ENCODE results near the gene PSMD2. TPM values are rescaled to one million over a fixed set of nuclear protein-coding genes. Genes with fewer than 3 reads are reported as not detected.
"Not testable (repeated sequence)": the region's sequence is repeated elsewhere in the genome, so short reads cannot be mapped to it uniquely, and the experiment has no call there.

The PSMD2 gene
- total RNA-seq, 1 experiment from 2014 or later: 536 TPM

DNA sequence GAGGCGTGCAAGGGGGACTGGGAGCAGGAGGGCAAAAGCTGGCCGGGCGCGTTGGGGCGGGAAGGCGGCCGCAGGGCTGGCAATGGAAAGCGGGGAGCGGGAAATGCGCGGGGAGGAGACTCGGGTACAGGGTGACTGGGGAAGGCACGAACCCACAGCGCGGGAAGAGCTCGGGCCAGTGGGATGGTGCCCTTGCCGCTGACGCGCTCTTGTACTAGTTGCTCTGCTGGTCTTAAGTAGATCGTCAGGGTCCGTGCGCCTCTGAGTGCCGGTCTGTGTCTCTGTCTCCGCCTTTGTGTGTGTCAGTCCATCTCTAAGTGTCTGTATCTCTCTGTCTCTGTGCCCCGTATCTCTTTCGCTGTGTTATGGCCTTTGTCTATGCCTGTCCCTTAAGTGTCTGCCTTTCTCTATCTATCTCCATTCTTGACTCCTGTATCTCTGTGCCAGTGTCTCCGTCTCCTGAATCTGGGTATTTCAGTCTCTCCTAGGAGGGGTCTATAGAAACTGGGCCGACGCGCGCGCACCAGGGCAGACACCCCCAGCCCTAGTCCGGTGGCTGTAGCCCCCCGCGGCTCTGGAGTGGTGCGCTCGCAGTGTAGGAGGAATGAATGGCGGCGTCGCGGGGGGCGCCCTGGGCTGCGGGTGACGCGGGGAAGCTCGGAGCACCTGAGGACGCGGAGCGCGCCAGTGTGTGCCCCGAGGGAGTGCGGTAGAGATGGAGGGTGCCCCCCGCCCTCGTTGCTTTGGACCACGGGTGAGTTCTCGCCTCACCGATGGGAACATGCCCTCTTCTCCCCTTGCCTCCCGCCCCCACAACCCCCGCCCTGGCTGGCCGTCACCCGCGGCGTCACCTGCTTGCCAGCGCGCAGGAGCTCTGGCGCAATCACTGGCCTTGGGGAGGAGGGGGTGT lies 36.9 kb upstream of the PSMD2 start:
- ATAC-seq: peak; percentile 58

DNA sequence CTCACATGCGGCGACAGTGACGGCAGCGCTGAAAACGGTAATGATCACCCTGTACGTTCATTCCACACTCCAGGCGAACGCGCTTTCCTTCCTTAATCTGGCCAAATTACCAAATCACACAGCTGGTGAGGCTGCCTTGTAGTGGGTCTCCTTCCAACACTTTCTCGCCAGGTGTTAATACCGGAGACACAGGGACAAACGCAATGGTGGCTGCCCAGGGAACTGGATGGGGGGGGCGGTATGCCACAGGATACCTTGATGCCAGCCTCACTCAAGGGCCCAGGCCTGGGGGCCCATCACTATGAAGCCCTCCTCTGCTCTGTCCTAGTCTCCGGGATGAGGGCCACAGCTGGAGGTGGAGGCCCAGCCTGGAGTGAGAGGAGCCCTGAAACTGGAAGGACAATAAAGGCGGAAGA lies 36.3 kb upstream of the PSMD2 start:
- CTCF ChIA-PET: interaction anchor here (0.7 kb wide), 1 partner anchor 9 kb away, joined by 3 read pairs; no protein-coding TSS in a partner anchor
- H3K9me3 ChIP-seq (ENCODE audit: control insufficient read depth, insufficient read depth, low read depth, low read length): no peaks in the 10 kb centered on the region
- intact Hi-C loops (cut with micrococcal nuclease; ENCODE audit: unreplicated experiment): no loop called here
- in situ Hi-C loops (cut with HindIII; ENCODE audit: low pct_unique_long_range_greater_than_20kb, low sequenced_read_pairs): no loop called here
- 0 out of 2 replicates have a peak, but pooled peaks cover 4% of the 10 kb centered on the region for H3K4me1 ChIP-seq (ENCODE audit: control insufficient read depth, insufficient read depth, low read length)
- no peaks in the 10 kb centered on the region; the same call in 1 of the 2 replicates for H3K27me3 ChIP-seq (ENCODE audit: control insufficient read depth, insufficient read depth, low read length)
- no peaks in the 10 kb centered on the region for H3K36me3 ChIP-seq (ENCODE audit: control insufficient read depth, insufficient read depth, low read length)
- H3K27ac ChIP-seq (ENCODE audit: low read length): no peak overlapping the region
- POLR2A ChIA-PET: no interaction called here
- BruUV-seq (replicated peaks): no TSS peak
- ATAC-seq (no peak), DNase-seq (ENCODE audit: low read depth, low spot score) (no peak)
- no peak overlapping the region for H3K4me3 ChIP-seq (ENCODE audit: low read depth in 2 of 2, low read length in 2 of 2)
- TF ChIP-seq, protein P1, sequence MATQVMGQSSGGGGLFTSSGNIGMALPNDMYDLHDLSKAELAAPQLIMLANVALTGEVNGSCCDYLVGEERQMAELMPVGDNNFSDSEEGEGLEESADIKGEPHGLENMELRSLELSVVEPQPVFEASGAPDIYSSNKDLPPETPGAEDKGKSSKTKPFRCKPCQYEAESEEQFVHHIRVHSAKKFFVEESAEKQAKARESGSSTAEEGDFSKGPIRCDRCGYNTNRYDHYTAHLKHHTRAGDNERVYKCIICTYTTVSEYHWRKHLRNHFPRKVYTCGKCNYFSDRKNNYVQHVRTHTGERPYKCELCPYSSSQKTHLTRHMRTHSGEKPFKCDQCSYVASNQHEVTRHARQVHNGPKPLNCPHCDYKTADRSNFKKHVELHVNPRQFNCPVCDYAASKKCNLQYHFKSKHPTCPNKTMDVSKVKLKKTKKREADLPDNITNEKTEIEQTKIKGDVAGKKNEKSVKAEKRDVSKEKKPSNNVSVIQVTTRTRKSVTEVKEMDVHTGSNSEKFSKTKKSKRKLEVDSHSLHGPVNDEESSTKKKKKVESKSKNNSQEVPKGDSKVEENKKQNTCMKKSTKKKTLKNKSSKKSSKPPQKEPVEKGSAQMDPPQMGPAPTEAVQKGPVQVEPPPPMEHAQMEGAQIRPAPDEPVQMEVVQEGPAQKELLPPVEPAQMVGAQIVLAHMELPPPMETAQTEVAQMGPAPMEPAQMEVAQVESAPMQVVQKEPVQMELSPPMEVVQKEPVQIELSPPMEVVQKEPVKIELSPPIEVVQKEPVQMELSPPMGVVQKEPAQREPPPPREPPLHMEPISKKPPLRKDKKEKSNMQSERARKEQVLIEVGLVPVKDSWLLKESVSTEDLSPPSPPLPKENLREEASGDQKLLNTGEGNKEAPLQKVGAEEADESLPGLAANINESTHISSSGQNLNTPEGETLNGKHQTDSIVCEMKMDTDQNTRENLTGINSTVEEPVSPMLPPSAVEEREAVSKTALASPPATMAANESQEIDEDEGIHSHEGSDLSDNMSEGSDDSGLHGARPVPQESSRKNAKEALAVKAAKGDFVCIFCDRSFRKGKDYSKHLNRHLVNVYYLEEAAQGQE (IDR thresholded peaks at IDR 0.05; ENCODE audit: insufficient read depth in 1 of 2, low read depth in 2 of 2, low read length in 1 of 2): no peak
- TF ChIP-seq TCF7L2 (IDR thresholded peaks at IDR 0.05; ENCODE audit: low read depth, low read length) (no peak), POLR2AphosphoS5 (IDR thresholded peaks at IDR 0.05; ENCODE audit: low read depth, low read length) (no peak), SIN3A (IDR thresholded peaks at IDR 0.05; ENCODE audit: borderline replicate concordance, insufficient read depth, low read depth, low read length) (no peak)
- TF ChIP-seq, protein P2, sequence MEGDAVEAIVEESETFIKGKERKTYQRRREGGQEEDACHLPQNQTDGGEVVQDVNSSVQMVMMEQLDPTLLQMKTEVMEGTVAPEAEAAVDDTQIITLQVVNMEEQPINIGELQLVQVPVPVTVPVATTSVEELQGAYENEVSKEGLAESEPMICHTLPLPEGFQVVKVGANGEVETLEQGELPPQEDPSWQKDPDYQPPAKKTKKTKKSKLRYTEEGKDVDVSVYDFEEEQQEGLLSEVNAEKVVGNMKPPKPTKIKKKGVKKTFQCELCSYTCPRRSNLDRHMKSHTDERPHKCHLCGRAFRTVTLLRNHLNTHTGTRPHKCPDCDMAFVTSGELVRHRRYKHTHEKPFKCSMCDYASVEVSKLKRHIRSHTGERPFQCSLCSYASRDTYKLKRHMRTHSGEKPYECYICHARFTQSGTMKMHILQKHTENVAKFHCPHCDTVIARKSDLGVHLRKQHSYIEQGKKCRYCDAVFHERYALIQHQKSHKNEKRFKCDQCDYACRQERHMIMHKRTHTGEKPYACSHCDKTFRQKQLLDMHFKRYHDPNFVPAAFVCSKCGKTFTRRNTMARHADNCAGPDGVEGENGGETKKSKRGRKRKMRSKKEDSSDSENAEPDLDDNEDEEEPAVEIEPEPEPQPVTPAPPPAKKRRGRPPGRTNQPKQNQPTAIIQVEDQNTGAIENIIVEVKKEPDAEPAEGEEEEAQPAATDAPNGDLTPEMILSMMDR (IDR thresholded peaks at IDR 0.05): no peak

More for the DNA sequence above, 36.9 kb upstream of the PSMD2 start:
- POLR2A ChIA-PET: no interaction called here
- H3K36me3 ChIP-seq (ENCODE audit: control insufficient read depth, insufficient read depth, low read length): no peaks in the 10 kb centered on the region
- TF ChIP-seq SIN3A (IDR thresholded peaks at IDR 0.05; ENCODE audit: borderline replicate concordance, insufficient read depth, low read depth, low read length): 0 out of 2 replicates have a peak, but pooled peaks have one; percentile 11
- TF ChIP-seq, protein P2 (IDR thresholded peaks at IDR 0.05): no peak
- no peaks in the 10 kb centered on the region for H3K9me3 ChIP-seq (ENCODE audit: control insufficient read depth, insufficient read depth, low read depth, low read length)
- intact Hi-C loops (cut with micrococcal nuclease; ENCODE audit: unreplicated experiment): no loop called here
- in situ Hi-C loops (cut with HindIII; ENCODE audit: low pct_unique_long_range_greater_than_20kb, low sequenced_read_pairs): no loop called here
- no peaks in the 10 kb centered on the region; the same call in 1 of the 2 replicates for H3K27me3 ChIP-seq (ENCODE audit: control insufficient read depth, insufficient read depth, low read length)
- CTCF ChIA-PET: interaction anchor here (1.8 kb wide), 1 partner anchor 12 kb away, joined by 5 read pairs; the partner anchor contains the start of gene EEF1AKMT4
- no peak overlapping the region; the same call in 1 of the 2 replicates for H3K27ac ChIP-seq (ENCODE audit: low read length)
- H3K4me1 ChIP-seq (ENCODE audit: control insufficient read depth, insufficient read depth, low read length): 0 out of 2 replicates have a peak, but pooled peaks cover 4% of the 10 kb centered on the region
- peak overlapping the region; percentile 47 to 54 for H3K4me3 ChIP-seq (ENCODE audit: low read depth in 2 of 2, low read length in 2 of 2)
- no TSS peak for BruUV-seq (replicated peaks)
- DNase-seq (ENCODE audit: low read depth, low spot score): no peak

DNA sequence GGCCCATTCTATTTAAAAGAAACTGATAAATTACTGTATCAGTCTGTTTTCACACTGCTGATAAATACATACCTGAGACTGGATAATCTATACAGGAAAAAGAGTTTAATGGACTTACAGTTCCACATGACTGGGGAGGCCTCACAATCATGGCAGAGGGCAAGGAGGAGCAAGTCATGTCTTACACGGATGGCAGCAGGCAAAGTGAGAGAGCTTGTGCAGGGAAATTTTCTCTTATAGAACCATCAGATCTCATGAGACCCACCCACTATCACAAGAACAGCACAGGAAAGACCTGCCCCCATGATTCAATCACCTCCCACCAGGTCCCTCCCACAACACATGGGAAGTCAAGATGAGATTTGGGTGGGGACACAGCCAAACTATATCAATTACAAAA lies 31.8 kb upstream of the PSMD2 start:
- in situ Hi-C loops (cut with HindIII; ENCODE audit: low pct_unique_long_range_greater_than_20kb, low sequenced_read_pairs); H3K36me3 ChIP-seq (ENCODE audit: control insufficient read depth, insufficient read depth, low read length); H3K27me3 ChIP-seq (ENCODE audit: control insufficient read depth, insufficient read depth, low read length); ATAC-seq; CTCF ChIA-PET; intact Hi-C loops (cut with micrococcal nuclease; ENCODE audit: unreplicated experiment); H3K4me3 ChIP-seq (ENCODE audit: low read depth in 2 of 2, low read length in 2 of 2); H3K27ac ChIP-seq (ENCODE audit: low read length); BruUV-seq (replicated peaks); H3K9me3 ChIP-seq (ENCODE audit: control insufficient read depth, insufficient read depth, low read depth, low read length); DNase-seq (ENCODE audit: low read depth, low spot score); H3K4me1 ChIP-seq (ENCODE audit: control insufficient read depth, insufficient read depth, low read length): not testable (repeated sequence)
- POLR2A ChIA-PET: interaction anchor here (0.6 kb wide), 1 partner anchor 570 kb away, joined by 3 read pairs; the partner anchor contains the start of gene YEATS2

All from Panc1 (cell line).